Measurements from ENCODE around the gene LETMD1.

DNA sequence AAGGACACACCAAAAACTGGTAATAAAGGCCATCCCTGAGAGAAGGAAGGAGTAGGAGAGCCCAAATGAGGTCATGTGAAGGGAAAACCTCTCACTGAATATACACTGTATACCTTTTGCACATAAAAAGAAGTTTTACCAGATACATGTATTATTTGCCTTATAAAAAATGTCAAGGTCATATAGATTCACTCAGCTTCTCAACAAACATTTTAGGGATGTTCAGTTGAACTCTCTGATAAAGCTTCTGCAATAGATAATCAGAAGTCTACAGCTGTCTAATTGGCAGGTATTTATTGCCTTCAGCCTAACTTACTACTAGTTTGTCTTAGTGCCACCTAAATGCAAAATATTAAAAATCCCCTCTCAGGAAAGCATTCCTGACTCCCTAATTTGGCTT is 30.7 kb upstream of the LETMD1 start:
- TF ChIP-seq, protein P1, sequence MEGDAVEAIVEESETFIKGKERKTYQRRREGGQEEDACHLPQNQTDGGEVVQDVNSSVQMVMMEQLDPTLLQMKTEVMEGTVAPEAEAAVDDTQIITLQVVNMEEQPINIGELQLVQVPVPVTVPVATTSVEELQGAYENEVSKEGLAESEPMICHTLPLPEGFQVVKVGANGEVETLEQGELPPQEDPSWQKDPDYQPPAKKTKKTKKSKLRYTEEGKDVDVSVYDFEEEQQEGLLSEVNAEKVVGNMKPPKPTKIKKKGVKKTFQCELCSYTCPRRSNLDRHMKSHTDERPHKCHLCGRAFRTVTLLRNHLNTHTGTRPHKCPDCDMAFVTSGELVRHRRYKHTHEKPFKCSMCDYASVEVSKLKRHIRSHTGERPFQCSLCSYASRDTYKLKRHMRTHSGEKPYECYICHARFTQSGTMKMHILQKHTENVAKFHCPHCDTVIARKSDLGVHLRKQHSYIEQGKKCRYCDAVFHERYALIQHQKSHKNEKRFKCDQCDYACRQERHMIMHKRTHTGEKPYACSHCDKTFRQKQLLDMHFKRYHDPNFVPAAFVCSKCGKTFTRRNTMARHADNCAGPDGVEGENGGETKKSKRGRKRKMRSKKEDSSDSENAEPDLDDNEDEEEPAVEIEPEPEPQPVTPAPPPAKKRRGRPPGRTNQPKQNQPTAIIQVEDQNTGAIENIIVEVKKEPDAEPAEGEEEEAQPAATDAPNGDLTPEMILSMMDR (IDR thresholded peaks at IDR 0.05) = no peak
- TF ChIP-seq POLR2AphosphoS5 (IDR thresholded peaks at IDR 0.05) (no peak), EP300 (IDR thresholded peaks at IDR 0.05) (no peak), POLR2A (IDR thresholded peaks at IDR 0.05) (no peak)
